Breast epithelium (tissue), 4 donors: Measurements from ENCODE around the gene MAPK8IP1. TPM values are rescaled to one million over a fixed set of nuclear protein-coding genes. Genes with fewer than 3 reads are reported as not detected.
A peak's percentile ranks its signal among the peaks of the same experiment; 100 is the strongest.

Experiments used
- DNase-seq, 2 donors: peaks; one replicate each; pipeline ENCODE4 v3.0.0-alpha.2; 2019; ENCODE audit warnings: low spot score in 2 of 2
- H3K27ac ChIP-seq, 2 donors: fragments of 200-600 bp; sonication (generic) in 1 of 2; one replicate each; pipeline ENCODE4 v1.5.1; 2016 to 2019; ENCODE audit warnings: mild to moderate bottlenecking in 1 of 2
- H3K27me3 ChIP-seq, 2 donors: fragments of 200-600 bp; sonication (generic) in 1 of 2; one replicate each; pipeline versions ENCODE4 v1.5.1 to v1.6.0; 2017 to 2019; ENCODE audit warnings: control low read depth in 1 of 2, mild to moderate bottlenecking in 1 of 2
- H3K36me3 ChIP-seq: fragments of 200-600 bp; one replicate; pipeline ENCODE4 v1.5.1; 2019
- H3K4me1 ChIP-seq, 2 donors: fragments of 200-600 bp; sonication (generic); one replicate each; pipeline ENCODE4 v1.5.1; 2016 to 2019; ENCODE audit warnings: control low read depth in 1 of 2
- H3K4me3 ChIP-seq, 3 donors: fragments of 200-600 bp; sonication (generic); 1 replicate in 2 of 3; 2 replicates in 1 of 3; pipeline ENCODE4 v1.5.1; 2016 to 2019; ENCODE audit warnings: mild to moderate bottlenecking in 3 of 3, moderate library complexity in 2 of 3
- H3K9me3 ChIP-seq, 2 donors: fragments of 200-600 bp; sonication (generic) in 1 of 2; one replicate each; pipeline ENCODE4 v1.5.1; 2016 to 2019; ENCODE audit warnings: control low read depth in 1 of 2
- CTCF ChIP-seq, 3 donors: fragments of 450-650 bp; IDR thresholded peaks; one replicate each; pipeline ENCODE4 v1.5.1; 2016 to 2017; ENCODE audit warnings: antibody characterized with exemption in 3 of 3, mild to moderate bottlenecking in 3 of 3, moderate library complexity in 3 of 3
- POLR2A ChIP-seq: fragments of 450-650 bp; IDR thresholded peaks from one replicate; pipeline ENCODE4 v1.6.1; 2016; ENCODE audit warnings: antibody characterized with exemption, mild to moderate bottlenecking, moderate library complexity
- POLR2AphosphoS5 ChIP-seq, 3 donors: sonication (generic); formaldehyde crosslinking; IDR thresholded peaks; one replicate each; pipeline ENCODE4 v1.6.1; 2017; ENCODE audit warnings: antibody characterized with exemption in 3 of 3
- intact Hi-C: fragments of 100-400 bp; cut with DNase I; formaldehyde crosslinking; loops from one replicate; pipeline ENCODE4 v1.15.1; 2023; ENCODE audit warnings: low total_unique reads
- total RNA-seq, 3 donors: library from RNA; depleted of rRNA; stranded (reverse); fragments of >200 nt; gene quantifications; one replicate each; pipeline ENCODE4 v1.1.0, GENCODE V29; 2016

The MAPK8IP1 gene
- total RNA-seq, 3 donors from 2014 or later = 5.4 to 7.2 (median 5.9) TPM

GRCh38 chr11:45879803-45880686 lies 5.4 kb upstream of the MAPK8IP1 start:
- H3K9me3 ChIP-seq = no peaks in the 10 kb centered on the region
- H3K36me3 ChIP-seq = no peaks in the 10 kb centered on the region
- H3K27ac ChIP-seq = no peak overlapping the region
- H3K4me1 ChIP-seq = no peaks in the 10 kb centered on the region
- TF ChIP-seq CTCF (IDR thresholded peaks at IDR 0.05) (no peak), POLR2AphosphoS5 (IDR thresholded peaks at IDR 0.05) (no peak), POLR2A (no peak)
- H3K27me3 ChIP-seq = no peaks in the 10 kb centered on the region
- intact Hi-C loops = no loop called here
- no peak for DNase-seq
- no peak overlapping the region for H3K4me3 ChIP-seq

- no peak for DNase-seq
- no peaks in the 10 kb centered on the region for H3K9me3 ChIP-seq
- no peaks in the 10 kb centered on the region for H3K36me3 ChIP-seq
- TF ChIP-seq POLR2A (no peak), POLR2AphosphoS5 (IDR thresholded peaks at IDR 0.05) (no peak), CTCF (IDR thresholded peaks at IDR 0.05) (no peak)
- H3K27ac ChIP-seq = no peak overlapping the region
- no peaks in the 10 kb centered on the region for H3K27me3 ChIP-seq
- H3K4me3 ChIP-seq = no peak overlapping the region
- H3K4me1 ChIP-seq = no peaks in the 10 kb centered on the region
- intact Hi-C loops = no loop called here
Measured at GRCh38 chr11:45880772-45881570, 4.5 kb upstream of the MAPK8IP1 start.

DNA sequence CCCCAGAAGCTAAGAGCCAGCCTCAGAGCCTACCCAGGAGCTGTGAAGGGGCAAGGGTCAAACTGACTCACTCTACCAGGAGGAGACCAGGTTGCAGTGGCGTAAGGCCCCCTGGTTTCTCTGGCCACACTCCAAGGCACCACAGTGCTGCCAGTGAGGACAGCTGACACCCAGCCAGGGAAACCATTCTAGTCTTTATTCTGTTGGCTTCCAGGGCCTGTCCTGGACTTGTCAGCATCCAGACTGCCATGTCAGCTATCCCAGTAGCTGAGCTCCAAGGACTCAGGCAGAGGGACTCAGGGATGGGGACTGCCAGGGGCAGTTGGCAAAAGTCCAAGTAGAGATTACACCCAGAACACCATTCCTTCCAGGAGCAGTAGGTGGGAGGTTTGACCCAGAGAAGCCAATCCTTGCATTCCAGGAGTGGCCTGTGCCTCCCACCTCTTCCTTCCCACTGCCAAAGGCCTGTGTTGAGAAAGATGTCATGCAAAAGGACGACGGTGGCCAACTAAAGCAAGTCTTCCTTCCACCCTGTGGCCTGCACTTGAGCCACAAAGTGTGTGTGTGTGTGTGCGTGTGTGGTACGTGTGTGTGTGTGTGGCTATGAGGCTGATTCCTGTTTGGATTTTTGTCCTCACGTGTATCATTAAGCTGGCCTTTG lies 3.6 kb upstream of the MAPK8IP1 start:
- Histone ChIP-seq H3K27ac (no peak overlapping the region), H3K4me3 (no peak overlapping the region), H3K9me3 (no peaks in the 10 kb centered on the region), H3K27me3 (no peaks in the 10 kb centered on the region), H3K4me1 (no peaks in the 10 kb centered on the region), H3K36me3 (no peaks in the 10 kb centered on the region)
- peak in 1 of 2 donors; percentile 45 for DNase-seq
- TF ChIP-seq POLR2AphosphoS5 (IDR thresholded peaks at IDR 0.05) (no peak), POLR2A (no peak), CTCF (IDR thresholded peaks at IDR 0.05) (no peak)
- intact Hi-C loops = no loop called here

- peak overlapping the region in 2 of 3 donors; percentile 54 to 76 for H3K4me3 ChIP-seq
- H3K36me3 ChIP-seq = no peaks in the 10 kb centered on the region
- intact Hi-C loops = no loop called here
- TF ChIP-seq CTCF (IDR thresholded peaks at IDR 0.05) = no peak
- no peak for TF ChIP-seq POLR2AphosphoS5 (IDR thresholded peaks at IDR 0.05)
- no peak for TF ChIP-seq POLR2A
- H3K9me3 ChIP-seq = no peaks in the 10 kb centered on the region
- H3K27me3 ChIP-seq = no peaks in the 10 kb centered on the region
- no peak for DNase-seq
- H3K27ac ChIP-seq = no peak overlapping the region
- no peaks in the 10 kb centered on the region for H3K4me1 ChIP-seq
Measured at GRCh38 chr11:45884596-45885185, 760 bp upstream of the MAPK8IP1 start.
